NK-92 (cell line): ENCODE results near the gene TMEM204.
"Not testable (repeated sequence)": the region's sequence is repeated elsewhere in the genome, so short reads cannot be mapped to it uniquely, and the experiment has no call there.

ENCODE experiments used
- DNase-seq: peaks from one replicate; lab custom pipeline; 2025; ENCODE audit not compliant: unreplicated experiment; lab: John Stamatoyannopoulos, UW

Gene TMEM204

DNA sequence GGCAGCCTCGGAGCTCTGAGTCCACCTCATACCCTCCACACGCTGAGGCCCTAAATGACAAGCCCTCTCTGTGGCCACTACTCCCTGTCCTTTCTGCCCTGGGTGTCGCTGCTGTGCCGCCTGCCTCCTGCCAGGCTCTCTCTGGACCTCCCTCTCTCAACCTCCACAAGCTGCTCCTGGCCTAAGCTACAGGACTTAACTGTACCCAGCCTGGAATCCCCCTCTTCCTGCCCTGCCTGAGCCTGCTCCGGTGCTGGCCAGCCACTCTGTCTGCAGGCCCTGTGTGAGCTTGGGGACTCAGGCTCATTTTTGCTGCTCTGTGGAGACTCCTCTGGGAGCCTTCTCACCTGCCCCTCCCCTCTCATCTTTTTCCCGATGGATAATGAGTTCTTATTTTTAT, 56.9 kb downstream of the TMEM204 start:
- DNase-seq = no peak

GRCh38 chr16:1590930-1591705, 57.7 kb downstream of the TMEM204 start:
- no peak for DNase-seq

DNA sequence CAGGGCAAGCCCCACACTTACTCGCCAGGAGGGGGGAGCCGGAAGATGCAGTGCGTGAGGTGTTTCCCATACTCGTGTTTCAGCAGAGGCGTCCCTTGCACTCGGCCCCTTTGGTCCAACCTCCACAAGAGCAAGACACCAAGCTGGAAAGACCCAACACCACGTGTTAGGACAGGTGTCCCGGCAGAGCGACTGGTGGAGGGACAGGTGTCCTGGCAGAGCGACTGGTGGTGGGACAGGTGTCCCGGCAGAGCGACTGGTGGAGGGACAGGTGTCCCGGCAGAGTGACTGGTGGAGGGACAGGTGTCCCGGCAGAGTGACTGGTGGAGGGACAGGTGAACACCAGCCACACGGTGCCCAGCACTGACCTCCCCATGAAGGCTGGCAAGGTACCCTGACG, 59.0 kb downstream of the TMEM204 start:
- no peak for DNase-seq

DNA sequence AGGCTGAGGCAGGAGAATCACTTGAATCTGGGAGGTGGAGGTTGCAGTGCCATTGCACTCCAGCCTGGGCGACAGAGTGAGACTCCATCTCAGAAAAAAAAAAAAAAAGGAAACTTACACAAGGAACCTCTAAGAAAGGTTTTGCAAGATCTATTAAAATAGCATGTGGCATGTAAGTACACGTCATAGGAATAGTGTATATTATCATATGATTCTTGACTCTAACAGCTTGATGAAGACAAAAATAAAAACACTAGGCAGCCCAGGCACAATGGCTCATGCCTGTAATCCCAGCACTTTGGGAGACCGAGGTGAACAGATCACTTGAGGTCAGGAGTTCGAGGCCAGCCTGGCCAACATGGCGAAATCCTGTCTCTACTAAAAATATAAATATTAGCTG, 62.0 kb downstream of the TMEM204 start:
- DNase-seq = not testable (repeated sequence)

DNA sequence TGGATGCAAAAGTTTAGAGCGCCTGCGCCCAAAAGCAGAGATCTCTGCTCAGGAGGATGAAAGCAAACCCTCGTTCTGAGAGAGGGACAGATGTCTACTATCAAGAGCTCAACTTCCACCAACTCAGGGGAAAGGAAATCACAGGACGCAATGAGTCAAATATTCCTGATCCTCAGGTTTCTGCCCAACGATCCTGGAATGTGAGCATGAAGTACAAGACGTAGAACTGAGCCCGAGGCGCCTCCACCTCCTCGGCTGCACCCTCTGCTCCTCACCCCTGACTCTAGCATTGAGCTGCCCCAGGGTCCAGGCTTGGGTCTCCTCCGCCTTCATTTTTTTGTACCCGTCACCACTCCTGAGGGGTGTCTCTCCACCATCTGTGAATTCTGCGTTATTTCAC, 63.0 kb downstream of the TMEM204 start:
- no peak for DNase-seq

- DNase-seq = no peak
Observed at GRCh38 chr16:1597154-1597553, 63.7 kb downstream of the TMEM204 start.

- no peak for DNase-seq
Observed at GRCh38 chr16:1601031-1601430, 67.6 kb downstream of the TMEM204 start.

DNA sequence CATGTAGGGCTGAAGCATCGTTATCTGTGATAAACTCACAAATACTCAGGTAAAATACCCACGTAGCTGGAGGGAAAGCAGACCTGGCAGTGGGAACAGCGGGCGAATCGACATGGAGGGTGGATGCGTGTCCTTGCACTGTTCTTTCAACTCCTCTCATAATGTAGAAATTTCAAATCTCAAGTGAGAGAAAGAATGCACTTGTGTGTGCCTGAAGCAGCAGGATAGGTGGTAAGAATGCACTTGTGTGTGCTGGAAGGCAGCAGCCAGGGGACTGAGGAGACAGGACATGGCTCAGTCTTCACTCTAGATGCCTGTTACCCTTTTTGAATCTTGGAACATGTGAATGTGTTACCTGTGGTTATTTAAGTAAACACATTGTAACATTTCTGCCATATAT, 68.0 kb downstream of the TMEM204 start:
- no peak for DNase-seq

DNA sequence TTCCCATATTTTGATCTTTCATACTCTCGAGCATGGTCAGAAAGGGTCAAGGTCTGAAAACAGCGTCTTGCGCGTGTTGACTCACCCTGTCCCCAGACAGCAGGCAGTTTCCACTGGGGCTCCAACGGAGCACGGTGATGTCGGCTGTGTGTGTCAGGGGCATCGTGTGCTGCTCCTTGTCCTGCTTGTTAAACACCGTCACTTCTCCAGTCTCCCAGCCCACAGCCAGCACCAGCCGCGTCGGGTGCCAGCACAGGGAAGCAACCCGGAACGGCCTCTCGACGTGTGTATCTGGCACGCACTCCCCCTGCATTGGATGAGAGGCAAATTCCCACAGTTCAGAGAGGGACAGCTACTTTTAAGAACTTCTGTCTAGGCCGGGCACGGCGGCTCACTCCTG, 68.8 kb downstream of the TMEM204 start:
- DNase-seq = no peak
